NCI-H128 (cell line): Measurements from ENCODE around the gene VTCN1.

Experiments
- DNase-seq: peaks from one replicate; lab custom pipeline; 2025; ENCODE audit not compliant: unreplicated experiment; lab: John Stamatoyannopoulos, UW

VTCN1 gene

DNA sequence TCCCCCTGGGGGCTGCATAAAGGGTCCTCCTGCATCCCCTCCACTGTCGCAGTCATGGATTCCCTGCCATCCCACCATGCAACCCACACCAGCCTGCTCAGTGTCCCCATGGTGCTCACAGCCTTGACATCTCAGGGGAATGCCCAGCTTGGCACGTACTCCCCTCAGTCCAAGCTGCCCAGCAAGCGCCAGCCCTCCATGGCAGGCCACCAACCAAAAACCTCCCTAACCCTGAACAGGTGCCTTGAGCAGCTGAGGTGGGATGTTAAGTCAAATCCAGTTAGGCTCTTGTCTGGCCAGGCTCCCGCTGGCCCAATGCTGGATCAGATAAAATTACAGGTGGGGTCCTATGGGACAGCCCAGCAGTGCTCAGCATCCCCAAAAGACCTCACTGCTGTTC lies 341 bp downstream of the VTCN1 start:
- DNase-seq = no peak

- DNase-seq = no peak
Observed at GRCh38 chr1:117209094-117209493, 1.6 kb downstream of the VTCN1 start.

GRCh38 chr1:117208580-117208979 lies 2.1 kb downstream of the VTCN1 start:
- DNase-seq = no peak

DNA sequence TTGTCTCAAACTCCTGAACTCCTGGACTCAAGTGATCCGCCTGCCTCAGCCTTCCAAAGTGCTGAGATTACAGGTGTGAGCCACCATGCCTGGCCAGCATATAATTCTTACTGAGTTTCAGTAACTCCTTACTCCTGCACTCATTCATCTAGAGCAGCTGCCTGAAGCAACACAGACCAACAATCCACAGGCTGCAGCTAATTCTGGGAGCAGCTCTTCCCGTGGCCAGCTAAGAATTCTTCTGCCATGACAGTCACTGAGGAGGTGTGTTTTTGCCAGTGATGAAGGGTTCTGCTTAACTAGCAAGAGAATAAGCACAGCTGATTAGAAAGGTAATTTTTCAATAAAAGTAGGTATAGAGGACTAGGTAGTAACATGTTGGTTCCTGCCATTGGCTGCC lies 5.4 kb downstream of the VTCN1 start:
- no peak for DNase-seq

GRCh38 chr1:117201808-117202207 lies 8.9 kb downstream of the VTCN1 start:
- DNase-seq = no peak

DNA sequence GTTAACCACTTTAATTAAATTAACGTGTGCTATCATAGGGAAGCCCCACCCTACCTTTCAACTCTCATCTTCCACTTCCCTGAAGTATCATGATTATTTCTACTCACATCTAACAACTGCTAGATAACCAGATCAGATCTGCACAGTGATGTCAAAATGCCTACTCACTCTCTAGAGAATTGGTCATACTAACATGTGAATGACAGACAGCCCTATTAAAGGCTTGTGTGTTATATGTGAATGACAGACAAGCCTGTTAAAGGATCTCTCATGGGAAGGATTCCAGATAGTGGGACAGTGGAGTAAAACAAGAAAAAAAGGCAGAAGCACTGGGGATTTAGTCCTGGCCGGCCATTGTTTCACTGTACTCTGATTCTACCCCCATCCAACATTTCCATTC lies 12.6 kb downstream of the VTCN1 start:
- DNase-seq = no peak

GRCh38 chr1:117189726-117190125 lies 21.0 kb downstream of the VTCN1 start:
- DNase-seq = no peak

- DNase-seq = no peak
Observed at GRCh38 chr1:117188816-117189437, 21.8 kb downstream of the VTCN1 start.

DNA sequence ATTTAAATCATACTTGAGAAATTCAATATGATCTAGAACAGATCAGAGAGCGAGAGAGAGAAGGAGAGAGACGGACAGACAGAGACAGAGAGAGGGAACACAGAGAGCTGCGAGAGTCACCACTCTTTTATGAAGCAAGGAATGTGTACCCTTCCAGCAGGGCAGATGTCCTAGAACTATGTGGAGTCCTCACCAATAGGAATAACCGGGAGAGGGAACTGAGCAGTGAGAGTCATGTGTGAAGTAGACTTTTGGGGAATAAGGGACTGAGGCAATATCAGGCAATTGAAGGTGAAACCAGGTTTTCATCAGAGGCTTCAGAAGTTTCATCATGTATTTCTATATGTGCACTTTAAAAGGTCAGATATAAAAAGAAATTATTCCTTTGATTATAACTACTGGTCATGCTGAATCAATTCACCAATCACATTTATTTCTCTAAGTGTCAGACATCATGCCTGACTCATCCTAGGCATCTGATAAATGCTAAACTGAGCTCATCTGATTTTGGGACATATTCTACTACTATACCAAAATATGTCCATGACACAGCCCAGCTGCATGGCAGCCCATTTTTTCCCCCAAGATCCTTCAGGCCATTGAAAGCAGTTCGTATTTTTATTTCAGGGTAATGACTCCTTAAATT lies 22.4 kb downstream of the VTCN1 start:
- DNase-seq = no peak

DNA sequence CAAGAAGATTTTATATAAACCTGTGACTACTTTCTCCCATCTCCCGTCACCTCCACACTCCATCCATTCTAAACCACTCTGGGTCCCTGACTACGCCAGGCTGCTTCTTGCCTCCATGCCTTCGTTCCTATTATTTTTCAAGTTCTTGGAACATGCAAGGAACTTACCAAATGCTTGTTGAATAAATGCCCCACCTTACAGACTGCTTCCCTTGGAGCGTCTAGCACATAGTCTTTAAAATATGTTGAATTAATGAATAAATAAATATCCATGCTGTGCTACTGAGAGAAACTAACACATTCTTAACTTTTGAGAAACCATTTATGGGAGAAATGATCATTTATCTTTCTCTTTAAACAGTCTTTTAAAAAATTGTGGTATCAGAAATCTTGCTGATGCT lies 27.6 kb downstream of the VTCN1 start:
- no peak for DNase-seq

DNA sequence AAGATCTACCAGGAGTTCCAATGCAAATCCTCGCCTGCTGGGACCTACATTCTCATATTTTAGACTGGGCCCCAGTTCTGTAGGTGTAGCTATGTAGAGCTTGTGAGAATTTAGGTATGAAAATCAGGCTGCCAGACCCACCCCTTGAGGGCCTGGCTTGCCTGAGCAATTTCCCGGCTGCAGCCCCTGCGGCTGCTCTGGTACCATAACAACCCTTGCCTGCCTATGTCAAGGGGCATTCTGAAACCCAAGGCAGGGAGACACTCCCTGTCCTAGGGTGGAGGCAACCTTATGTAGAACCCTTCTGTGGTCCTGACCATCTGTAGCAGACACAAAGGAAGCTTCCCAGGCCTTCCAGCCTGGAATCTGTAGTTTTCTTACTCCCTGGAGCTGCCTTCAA lies 28.4 kb downstream of the VTCN1 start:
- no peak for DNase-seq

GRCh38 chr1:117181630-117182041 lies 29.1 kb downstream of the VTCN1 start:
- no peak for DNase-seq

GRCh38 chr1:117180147-117180967 lies 30.4 kb downstream of the VTCN1 start:
- no peak for DNase-seq

DNA sequence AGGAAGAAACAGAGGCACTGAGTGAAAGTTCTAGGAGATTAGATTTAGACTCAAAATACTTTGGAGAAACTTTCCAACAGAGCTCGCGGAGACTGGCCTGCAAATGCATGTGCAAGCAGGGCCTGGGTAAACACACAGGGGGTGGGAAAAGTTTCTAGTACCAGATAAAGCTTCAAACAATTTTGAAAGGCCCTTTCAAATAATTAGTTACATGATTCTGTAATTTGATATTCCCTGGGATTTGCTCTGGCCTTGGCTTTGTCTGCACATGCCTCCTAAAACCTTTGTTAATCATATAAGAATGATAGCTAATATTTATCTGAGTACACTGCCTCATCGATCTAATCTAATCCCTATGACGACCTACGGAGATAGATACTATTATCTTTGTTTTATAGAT lies 31.3 kb downstream of the VTCN1 start:
- no peak for DNase-seq

- no peak for DNase-seq
Observed at GRCh38 chr1:117178756-117179155, 32.0 kb downstream of the VTCN1 start.

GRCh38 chr1:117177376-117177775 lies 33.4 kb downstream of the VTCN1 start:
- no peak for DNase-seq

- no peak for DNase-seq
Observed at GRCh38 chr1:117176579-117176978, 34.1 kb downstream of the VTCN1 start.

DNA sequence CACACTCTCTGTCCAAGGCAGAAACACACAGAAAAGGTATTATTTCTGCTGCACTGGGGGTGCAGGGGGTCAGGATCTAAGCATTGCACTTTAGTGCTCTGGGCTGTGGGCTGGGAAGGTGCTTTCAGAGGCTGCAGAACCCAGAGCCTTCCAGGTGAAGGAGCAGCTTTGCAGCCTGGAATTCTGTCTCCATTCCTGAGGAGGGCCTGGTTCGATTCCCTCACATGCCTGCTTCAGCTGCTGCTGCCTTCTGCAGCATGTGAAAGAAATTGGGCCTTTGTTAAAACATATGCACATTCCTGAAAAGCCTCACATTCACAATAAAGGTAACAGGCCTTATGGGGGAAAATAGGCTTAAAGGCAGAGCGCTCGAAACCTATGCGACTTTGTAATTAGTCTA lies 35.9 kb downstream of the VTCN1 start:
- DNase-seq = no peak

DNA sequence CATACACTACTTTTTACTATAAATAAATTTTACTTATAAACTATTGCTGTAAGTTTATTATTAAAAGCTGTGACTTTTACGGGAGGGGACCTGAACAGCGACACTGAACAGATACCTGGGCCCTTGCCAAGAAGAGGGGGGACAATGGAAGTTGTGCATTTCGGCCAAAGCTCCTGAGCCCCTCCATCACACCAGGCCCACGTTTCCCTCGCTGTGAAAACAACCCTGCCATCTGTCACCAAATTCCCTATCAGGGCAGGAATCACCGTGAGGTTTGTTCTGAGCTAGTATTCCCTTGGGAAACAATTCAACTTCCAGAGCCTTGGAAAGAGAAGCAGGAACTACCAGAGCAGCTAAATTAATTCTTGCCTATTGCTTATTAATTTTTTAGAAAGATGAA lies 37.0 kb downstream of the VTCN1 start:
- no peak for DNase-seq

- no peak for DNase-seq
Observed at GRCh38 chr1:117173006-117173405, 37.7 kb downstream of the VTCN1 start.

DNA sequence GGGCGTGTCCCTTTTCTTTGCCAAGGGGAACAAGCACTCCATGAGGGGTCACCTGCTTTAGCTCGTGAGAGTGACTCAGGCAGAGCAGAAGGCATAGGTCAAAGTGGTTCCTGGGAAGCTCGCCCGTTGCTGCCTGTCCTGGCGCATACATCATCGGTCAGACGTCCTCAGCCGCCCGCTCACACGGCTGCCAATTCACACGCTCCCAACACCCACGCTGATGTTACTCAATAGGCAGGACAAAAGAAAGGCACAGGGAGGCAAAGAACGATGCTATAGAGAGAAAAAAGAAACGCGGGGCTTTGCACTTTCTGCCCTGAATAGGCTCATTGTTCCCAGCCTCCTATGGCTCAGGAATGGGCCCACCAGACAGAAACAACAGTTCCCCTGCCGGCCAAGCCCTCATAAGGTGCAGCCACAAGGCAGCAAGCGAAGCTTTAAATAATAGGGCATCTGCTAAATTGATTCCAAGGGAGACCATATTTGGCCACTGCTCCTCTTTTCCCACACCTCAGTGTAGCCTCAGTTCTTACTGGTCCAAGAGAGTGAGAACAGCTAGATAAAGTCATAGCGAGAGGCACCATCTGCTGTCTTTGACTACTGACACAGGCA lies 38.7 kb downstream of the VTCN1 start:
- no peak for DNase-seq
